Effector memory CD4-positive, alpha-beta T cell (primary cell): ENCODE data around the gene CENPQ.

Source experiments
- DNase-seq, 3 donors: peaks; one replicate each; pipeline ENCODE4 v3.0.0-alpha.2; 2020
- H3K27ac ChIP-seq: 2 replicates; pipeline ENCODE4 v1.7.0; 2013; ENCODE audit warnings: mild to moderate bottlenecking, low read length, moderate library complexity; ENCODE audit not compliant: insufficient read depth, poor library complexity, severe bottlenecking
- H3K27me3 ChIP-seq: replicated peaks from 2 replicates; pipeline ENCODE4 v1.7.0; 2013; ENCODE audit warnings: mild to moderate bottlenecking, low read length; ENCODE audit not compliant: insufficient read depth, control insufficient read depth, poor library complexity, severe bottlenecking
- H3K36me3 ChIP-seq: 2 replicates; pipeline ENCODE4 v1.7.0; 2013; ENCODE audit warnings: mild to moderate bottlenecking, low read length, moderate library complexity; ENCODE audit not compliant: control insufficient read depth, insufficient read depth
- H3K4me1 ChIP-seq: 2 replicates; pipeline ENCODE4 v1.7.0; 2013; ENCODE audit warnings: low read length, mild to moderate bottlenecking; ENCODE audit not compliant: control insufficient read depth, insufficient read depth, poor library complexity, severe bottlenecking
- H3K4me3 ChIP-seq: 2 replicates; pipeline ENCODE4 v1.7.0; 2013; ENCODE audit warnings: low read length, low read depth, mild to moderate bottlenecking; ENCODE audit not compliant: insufficient read depth, poor library complexity, severe bottlenecking
- H3K9me3 ChIP-seq: 2 replicates; pipeline ENCODE4 v1.7.0; 2013; ENCODE audit warnings: mild to moderate bottlenecking, low read length, moderate library complexity; ENCODE audit not compliant: control insufficient read depth
- total RNA-seq, 3 donors: gene quantifications; one replicate each; lab custom pipeline; 2026; lab: John Stamatoyannopoulos, UW

CENPQ gene
- total RNA-seq = 1.4 to 2.6 (median 2.3) reads per million in 3 donors

- H3K9me3 ChIP-seq = no peaks in the 10 kb centered on the region
- H3K4me1 ChIP-seq = peaks cover 12% of the 10 kb centered on the region
- no peaks in the 10 kb centered on the region for H3K36me3 ChIP-seq
- H3K4me3 ChIP-seq = peak within 1 kb of the TSS; percentile 73
- DNase-seq = peak; percentile 82 to 87 (median 83)
- no peaks in the 10 kb centered on the region for H3K27me3 ChIP-seq
- peak within 1 kb of the TSS; percentile 74 for H3K27ac ChIP-seq
These were observed at the start of gene CENPQ, which contains the start of gene MMUT for GRCh38 chr6:49462927-49463611. Gene CENPQ, plus strand, starts transcription at chr6:49463370. Its CDS starts 6,807 bp downstream, at chr6:49470177. Gene MMUT, minus strand, starts transcription at chr6:49463253. Its CDS starts 3,787 bp downstream, at chr6:49459466.

GRCh38 chr6:49415358-49415757 is 47.8 kb upstream of the CENPQ start:
- no peak for DNase-seq
- no peaks in the 10 kb centered on the region for H3K36me3 ChIP-seq
- H3K27ac ChIP-seq = no peak overlapping the region
- H3K4me1 ChIP-seq = no peaks in the 10 kb centered on the region
- H3K4me3 ChIP-seq = no peak overlapping the region
- H3K27me3 ChIP-seq = peaks cover under 1% of the 10 kb centered on the region
- no peaks in the 10 kb centered on the region for H3K9me3 ChIP-seq

- no peaks in the 10 kb centered on the region for H3K27me3 ChIP-seq
- no peaks in the 10 kb centered on the region for H3K36me3 ChIP-seq
- no peaks in the 10 kb centered on the region for H3K4me1 ChIP-seq
- H3K4me3 ChIP-seq = no peak overlapping the region
- no peaks in the 10 kb centered on the region for H3K9me3 ChIP-seq
- no peak overlapping the region for H3K27ac ChIP-seq
- DNase-seq = no peak
These were observed 47.0 kb upstream of the CENPQ start for GRCh38 chr6:49416195-49416594.

GRCh38 chr6:49423817-49424216 is 39.4 kb upstream of the CENPQ start:
- H3K27me3 ChIP-seq = no peaks in the 10 kb centered on the region
- no peak overlapping the region for H3K27ac ChIP-seq
- H3K36me3 ChIP-seq = no peaks in the 10 kb centered on the region
- no peaks in the 10 kb centered on the region for H3K9me3 ChIP-seq
- H3K4me3 ChIP-seq = no peak overlapping the region
- no peak for DNase-seq
- H3K4me1 ChIP-seq = no peaks in the 10 kb centered on the region

- Histone ChIP-seq H3K36me3 (peaks cover 23% of the 10 kb centered on the region), H3K4me1 (no peaks in the 10 kb centered on the region), H3K27me3 (no peaks in the 10 kb centered on the region), H3K9me3 (no peaks in the 10 kb centered on the region), H3K27ac (no peak overlapping the region), H3K4me3 (no peak overlapping the region)
- no peak for DNase-seq
These were observed 33.0 kb upstream of the CENPQ start for GRCh38 chr6:49430187-49430586.

- Histone ChIP-seq H3K9me3 (no peaks in the 10 kb centered on the region), H3K27me3 (no peaks in the 10 kb centered on the region), H3K36me3 (peaks cover 28% of the 10 kb centered on the region), H3K4me1 (no peaks in the 10 kb centered on the region), H3K27ac (no peak overlapping the region), H3K4me3 (no peak overlapping the region)
- no peak for DNase-seq
These were observed 32.3 kb upstream of the CENPQ start for GRCh38 chr6:49430866-49431265.

- H3K36me3 ChIP-seq = peaks cover 22% of the 10 kb centered on the region
- H3K4me3 ChIP-seq = no peak overlapping the region
- H3K27ac ChIP-seq = no peak overlapping the region
- H3K4me1 ChIP-seq = no peaks in the 10 kb centered on the region
- no peaks in the 10 kb centered on the region for H3K27me3 ChIP-seq
- H3K9me3 ChIP-seq = no peaks in the 10 kb centered on the region
- DNase-seq = no peak
These were observed 9.9 kb upstream of the CENPQ start for GRCh38 chr6:49453221-49453620.

- Histone ChIP-seq H3K9me3 (no peaks in the 10 kb centered on the region), H3K27me3 (no peaks in the 10 kb centered on the region), H3K36me3 (peaks cover 17% of the 10 kb centered on the region), H3K4me1 (no peaks in the 10 kb centered on the region), H3K27ac (no peak overlapping the region), H3K4me3 (no peak overlapping the region)
- DNase-seq = no peak
These were observed 8.1 kb upstream of the CENPQ start for GRCh38 chr6:49454787-49455709.

GRCh38 chr6:49457771-49458170 is 5.4 kb upstream of the CENPQ start:
- Histone ChIP-seq H3K36me3 (peaks cover 10% of the 10 kb centered on the region), H3K27ac (no peak overlapping the region), H3K4me3 (no peak overlapping the region), H3K27me3 (no peaks in the 10 kb centered on the region), H3K4me1 (peaks cover 5% of the 10 kb centered on the region), H3K9me3 (no peaks in the 10 kb centered on the region)
- DNase-seq = no peak

- H3K4me3 ChIP-seq = peak overlapping the region; percentile 73
- no peaks in the 10 kb centered on the region for H3K27me3 ChIP-seq
- peaks cover 12% of the 10 kb centered on the region for H3K4me1 ChIP-seq
- no peaks in the 10 kb centered on the region for H3K9me3 ChIP-seq
- no peak for DNase-seq
- H3K36me3 ChIP-seq = peaks cover 2% of the 10 kb centered on the region
- no peak overlapping the region for H3K27ac ChIP-seq
These were observed 1.1 kb upstream of the CENPQ start for GRCh38 chr6:49462071-49462470.
